HepG2 (cell line): Measurements from ENCODE around the gene PRIMA1. TPM values are rescaled to one million over a fixed set of nuclear protein-coding genes. Genes with fewer than 3 reads are reported as not detected.

Experiments used
- ATAC-seq: fragments of 200-7000 bp; cut with Tn5 transposase; 3 replicates; pipeline ENCODE4 v1.9.1; 2020; ENCODE audit warnings: mild to moderate bottlenecking, moderate library complexity
- BruUV-seq: library from RNA; stranded (reverse); fragments of 400-500 nt; replicated peaks from 2 replicates; lab custom pipeline; 2021; lab: Mats Ljungman, UMichigan
- CTCF ChIA-PET: fragments of 300-600 bp; formaldehyde crosslinking; extraction: SDS; loops from one replicate; lab custom pipeline; 2021; ENCODE audit warnings: low total read pairs, inconsistent platforms, low intra/inter-chr PET ratio; lab: Yijun Ruan, JAX
- POLR2A ChIA-PET: fragments of 350-600 bp; sonication (Branson Sonifier 250); formaldehyde crosslinking; loops from one replicate; lab custom pipeline; 2020; ENCODE audit warnings: antibody characterized with exemption, inconsistent platforms; lab: Yijun Ruan, JAX
- DNase-seq: peaks from one replicate; pipeline ENCODE4 v3.0.0-alpha.2; 2015; ENCODE audit warnings: low spot score
- FAIRE-seq: peaks from 3 replicates; lab custom pipeline; 2011; peaks lifted over from hg19 to GRCh38; lab: Jason Lieb, UNC
- H2AFZ ChIP-seq: one replicate; pipeline ENCODE4 v1.6.1; 2011; ENCODE audit warnings: low read length, inconsistent platforms
- H3K27ac ChIP-seq: fragments of 300-600 bp; 3 replicates; pipeline ENCODE4 v1.8.0; 2011; ENCODE audit warnings: mixed run types, mild to moderate bottlenecking, mixed read lengths, low read length, inconsistent platforms; ENCODE audit not compliant: insufficient read depth; ENCODE audit errors: extremely low read length
- H3K27me3 ChIP-seq, 2 experiments: fragments of 200-600 bp in 1 of 2; 2 replicates in 1 of 2; 3 replicates in 1 of 2; pipeline versions ENCODE4 v1.6.0 to v1.8.0; 2011; ENCODE audit warnings: low read length in 2 of 2, mild to moderate bottlenecking in 2 of 2, moderate library complexity in 2 of 2, inconsistent platforms in 1 of 2; ENCODE audit not compliant: insufficient read depth in 2 of 2, control insufficient read depth in 1 of 2
- H3K36me3 ChIP-seq, 2 experiments: fragments of 200-600 bp in 1 of 2; replicated peaks in 1 of 2; 2 replicates in 1 of 2; 3 replicates in 1 of 2; pipeline versions ENCODE4 v1.5.1 to v1.8.0; 2011; ENCODE audit warnings: low read length in 2 of 2, inconsistent platforms in 1 of 2; ENCODE audit not compliant: insufficient read depth in 2 of 2, control insufficient read depth in 1 of 2
- H3K4me1 ChIP-seq: 2 replicates; pipeline ENCODE4 v1.5.1; 2012; ENCODE audit warnings: low read length, inconsistent platforms; ENCODE audit not compliant: insufficient read depth
- H3K4me2 ChIP-seq: 2 replicates; pipeline ENCODE4 v1.6.0; 2011; ENCODE audit warnings: low read depth, low read length, inconsistent platforms
- H3K4me3 ChIP-seq, 3 experiments: fragments of 200-600 bp in 1 of 3; sonication (generic), shearing (Covaris generic) in 1 of 3; replicated peaks in 1 of 3; 2 replicates each; pipeline ENCODE4 v1.5.1; 2011 to 2016; ENCODE audit warnings: low read length in 3 of 3, inconsistent platforms in 2 of 3, low read depth in 2 of 3, mild to moderate bottlenecking in 2 of 3, control low read depth in 1 of 3, mixed read lengths in 1 of 3; ENCODE audit not compliant: insufficient read depth in 1 of 3
- H3K79me2 ChIP-seq: one replicate; pipeline ENCODE4 v1.6.1; 2011; ENCODE audit warnings: low read length, inconsistent platforms; ENCODE audit not compliant: insufficient read depth
- H3K9ac ChIP-seq: 2 replicates; pipeline ENCODE4 v1.6.0; 2011; ENCODE audit warnings: mild to moderate bottlenecking, low read depth, low read length, inconsistent platforms; ENCODE audit not compliant: insufficient read depth
- H3K9me3 ChIP-seq: 2 replicates; pipeline ENCODE4 v1.5.1; 2012; ENCODE audit warnings: mild to moderate bottlenecking, low read length
- H4K20me1 ChIP-seq: 2 replicates; pipeline ENCODE4 v1.6.0; 2011; ENCODE audit warnings: inconsistent platforms, mild to moderate bottlenecking, low read length, moderate library complexity; ENCODE audit not compliant: insufficient read depth
- CEBPB ChIP-seq: IDR thresholded peaks from 2 replicates; pipeline ENCODE4 v1.6.1; 2011; ENCODE audit warnings: low read depth, low read length, improper control_type of control experiment, borderline replicate concordance
- HMG20A ChIP-seq: IDR thresholded peaks from 2 replicates; pipeline ENCODE4 v1.6.1; 2016; ENCODE audit warnings: borderline replicate concordance
- IKZF4 ChIP-seq: sonication (generic); formaldehyde crosslinking; IDR thresholded peaks from 2 replicates; pipeline ENCODE4 v1.5.1; 2020; ENCODE audit warnings: borderline replicate concordance, mild to moderate bottlenecking, low read depth, missing genetic modification reagents; ENCODE audit errors: not compliant biosample characterization
- MIER2 ChIP-seq: IDR thresholded peaks from 2 replicates; pipeline ENCODE4 v1.6.1; 2016; ENCODE audit warnings: missing biosample characterization, missing genetic modification reagents
- MZF1 ChIP-seq: sonication (generic); formaldehyde crosslinking; IDR thresholded peaks from 2 replicates; pipeline ENCODE4 v1.8.1; 2023; ENCODE audit warnings: mild to moderate bottlenecking, missing genetic modification reagents, borderline replicate concordance
- NONO ChIP-seq, 2 experiments: fragments of 450-650 bp in 1 of 2; sonication (generic) in 1 of 2; formaldehyde crosslinking in 1 of 2; IDR thresholded peaks in 1 of 2; conservative IDR thresholded peaks in 1 of 2; 2 replicates each; pipeline versions ENCODE4 v1.6.1 to v1.8.0; 2017 to 2022; ENCODE audit warnings: mild to moderate bottlenecking in 1 of 2, missing genetic modification reagents in 1 of 2, moderate library complexity in 1 of 2
- ONECUT2 ChIP-seq: sonication (generic); formaldehyde crosslinking; IDR thresholded peaks from 2 replicates; pipeline ENCODE4 v1.4.0; 2020; ENCODE audit warnings: missing genetic modification reagents
- POLR2AphosphoS2 ChIP-seq: IDR thresholded peaks from 2 replicates; pipeline ENCODE4 v1.6.1; 2011; ENCODE audit warnings: low read depth, low read length, improper control_type of control experiment
- SAFB2 ChIP-seq: sonication (generic); formaldehyde crosslinking; IDR thresholded peaks from 2 replicates; pipeline ENCODE4 v1.5.1; 2020; ENCODE audit warnings: missing genetic modification reagents, low read depth, mild to moderate bottlenecking, borderline replicate concordance
- TBX2 ChIP-seq: sonication (generic); formaldehyde crosslinking; IDR thresholded peaks from 2 replicates; pipeline ENCODE4 v1.5.0; 2020; ENCODE audit warnings: missing genetic modification reagents, mild to moderate bottlenecking, borderline replicate concordance
- ZNF550 ChIP-seq: sonication (generic); formaldehyde crosslinking; IDR thresholded peaks from 2 replicates; pipeline ENCODE4 v1.4.0; 2020; ENCODE audit warnings: mild to moderate bottlenecking, missing genetic modification reagents, borderline replicate concordance
- ZNF614 ChIP-seq: IDR thresholded peaks from 2 replicates; pipeline ENCODE4 v1.6.1; 2018; ENCODE audit warnings: missing biosample characterization, missing genetic modification reagents, inconsistent platforms, borderline replicate concordance
- ZSCAN31 ChIP-seq: sonication (generic); formaldehyde crosslinking; IDR thresholded peaks from 2 replicates; pipeline ENCODE4 v1.5.0; 2020; ENCODE audit warnings: low read depth, mild to moderate bottlenecking, missing genetic modification reagents
- WGBS: methylation state at CpG from one replicate; pipeline ENCODE4 v1.1.6; 2017; ENCODE audit warnings: low lambda C conversion rate; 5-methylcytosine and 5-hydroxymethylcytosine counted together
- in situ Hi-C: cut with HindIII; loops from 2 replicates; pipeline ENCODE4 v1.10.0; 2017; ENCODE audit warnings: low pct_unique_long_range_greater_than_20kb; ENCODE audit not compliant: extremely low pct_ligation_motif_present
- intact Hi-C: fragments of 100-400 bp; cut with micrococcal nuclease; formaldehyde crosslinking; loops from one replicate; pipeline ENCODE4 v1.10.0; 2022; ENCODE audit not compliant: unreplicated experiment
- polyA plus RNA-seq, 8 experiments: library from polyadenylated mRNA; depleted of rRNA in 3 of 8; stranded (reverse) in 7 of 8; unstranded in 1 of 8; fragments of >200 nt; fragmentation: Illumina TruSeq in 4 of 8; extraction: Trizol in 4 of 8; gene quantifications; 2 replicates each; pipeline versions ENCODE4 v1.2.1 to v1.2.3, GENCODE V29; 2011 to 2016; ENCODE audit warnings: low read depth in 4 of 8, missing spikeins in 1 of 8, mixed read lengths in 1 of 8; ENCODE audit not compliant: insufficient read depth in 1 of 8
- total RNA-seq, 5 experiments: library from RNA; depleted of rRNA; stranded (reverse); fragments of >200 nt; fragmentation: Illumina TruSeq; extraction: Trizol; gene quantifications; 2 replicates each; pipeline ENCODE4 v1.2.3, GENCODE V29; 2016; ENCODE audit warnings: low read depth in 1 of 5
- TF ChIP-seq, protein P1 (sequence below): sonication (generic); formaldehyde crosslinking; IDR thresholded peaks from 2 replicates; pipeline ENCODE4 v1.5.1; 2020; ENCODE audit warnings: missing genetic modification reagents, mild to moderate bottlenecking, borderline replicate concordance
- TF ChIP-seq, protein P2 (sequence below): sonication (generic); formaldehyde crosslinking; IDR thresholded peaks from 2 replicates; pipeline ENCODE4 v1.4.0; 2020; ENCODE audit warnings: mild to moderate bottlenecking, missing genetic modification reagents

The PRIMA1 gene
- total and polyA plus RNA-seq, 2 of the 13 experiments (the other 11 are each of a cell fraction or from before 2014, with no cell fraction given) = 2.4 to 3.2 TPM

DNA sequence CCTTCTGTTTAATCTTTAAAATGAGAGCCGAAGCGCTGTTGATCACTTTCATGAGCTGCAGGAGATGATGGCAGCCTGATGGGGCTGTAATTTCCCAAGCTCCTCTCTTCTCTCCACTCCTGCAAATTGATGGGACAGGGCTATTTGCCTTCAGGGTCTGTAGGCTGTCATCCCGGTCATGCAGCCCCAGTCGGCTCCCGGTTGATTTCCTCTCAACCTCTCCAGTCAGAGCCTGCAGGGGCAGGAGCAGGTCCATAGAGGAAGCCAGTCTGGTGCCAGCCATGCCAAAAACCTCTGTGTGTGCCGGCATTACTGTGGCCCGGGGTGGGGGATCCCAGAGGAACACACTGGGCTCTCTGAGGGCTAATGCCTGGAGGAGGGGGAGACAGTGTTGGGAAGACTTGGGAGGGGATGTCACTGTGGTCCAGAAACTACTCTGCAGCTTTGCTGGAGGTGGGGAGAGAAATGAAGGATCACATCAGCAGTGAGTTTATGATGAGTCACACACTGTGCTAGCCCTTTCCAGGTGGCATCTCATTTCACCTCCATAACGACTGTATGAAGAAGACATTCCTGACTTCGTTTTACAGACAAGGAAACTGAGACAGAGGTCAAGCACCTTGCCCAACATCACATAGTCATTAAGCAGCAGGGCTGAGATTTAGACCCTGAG, 46.5 kb upstream of the PRIMA1 start:
- in situ Hi-C loops = no loop called here
- H3K9ac ChIP-seq = no peak overlapping the region
- FAIRE-seq = no peak
- H4K20me1 ChIP-seq = no peaks in the 10 kb centered on the region
- H3K36me3 ChIP-seq = no peaks in the 10 kb centered on the region
- WGBS = 9% methylated on average over 4 of the region's 9 CpGs
- TF ChIP-seq MIER2 (CRISPR knock-in tag) = no peak
- TF ChIP-seq ZNF614 (CRISPR knock-in tag) = no peak
- no peak for TF ChIP-seq POLR2AphosphoS2
- TF ChIP-seq SAFB2 = no peak
- TF ChIP-seq CEBPB = no peak
- TF ChIP-seq MZF1 = no peak
- no peak for TF ChIP-seq IKZF4 (CRISPR knock-in tag)
- no peak for TF ChIP-seq NONO (IDR thresholded peaks at IDR 0.05)
- TF ChIP-seq NONO (CRISPR knock-in tag; conservative IDR thresholded peaks at IDR 0.05) = no peak
- no peak for TF ChIP-seq ZNF550 (CRISPR knock-in tag)
- no peak for TF ChIP-seq ONECUT2 (CRISPR knock-in tag)
- TF ChIP-seq HMG20A (CRISPR knock-in tag) = no peak
- TF ChIP-seq, protein P1, sequence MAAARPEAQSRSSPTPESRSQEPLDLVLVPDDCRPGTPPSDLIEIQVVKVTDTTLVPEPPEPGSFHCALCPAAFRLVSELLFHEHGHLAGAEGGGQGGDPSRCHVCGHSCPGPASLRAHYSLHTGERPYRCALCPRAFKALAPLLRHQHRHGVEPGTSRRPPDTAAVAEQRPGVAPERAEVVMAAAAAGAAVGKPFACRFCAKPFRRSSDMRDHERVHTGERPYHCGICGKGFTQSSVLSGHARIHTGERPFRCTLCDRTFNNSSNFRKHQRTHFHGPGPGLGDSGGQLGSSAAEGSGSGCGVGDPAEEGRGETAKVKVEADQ (CRISPR knock-in tag) = no peak
- no peak for TF ChIP-seq ZSCAN31 (CRISPR knock-in tag)
- no peak for TF ChIP-seq TBX2 (CRISPR knock-in tag)
- TF ChIP-seq, protein P2, sequence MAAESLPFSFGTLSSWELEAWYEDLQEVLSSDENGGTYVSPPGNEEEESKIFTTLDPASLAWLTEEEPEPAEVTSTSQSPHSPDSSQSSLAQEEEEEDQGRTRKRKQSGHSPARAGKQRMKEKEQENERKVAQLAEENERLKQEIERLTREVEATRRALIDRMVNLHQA = no peak
- H3K27me3 ChIP-seq = peaks cover 2 to 3% of the 10 kb centered on the region in 2 experiments; a peak in 1 of 5 replicates
- H3K4me2 ChIP-seq = no peak overlapping the region
- no peaks in the 10 kb centered on the region for H3K9me3 ChIP-seq
- no peak for ATAC-seq
- intact Hi-C loops = no loop called here
- ChIA-PET CTCF (no interaction called here), POLR2A (no interaction called here)
- BruUV-seq = no TSS peak
- no peaks in the 10 kb centered on the region for H3K4me1 ChIP-seq
- DNase-seq = no peak
- H3K79me2 ChIP-seq = no peaks in the 10 kb centered on the region
- no peak overlapping the region for H3K4me3 ChIP-seq
- H3K27ac ChIP-seq = no peak overlapping the region
- H2AFZ ChIP-seq = no peak overlapping the region
